ENCODE measurements around the gene IFI27L1.

- TF ChIP-seq, protein P1, sequence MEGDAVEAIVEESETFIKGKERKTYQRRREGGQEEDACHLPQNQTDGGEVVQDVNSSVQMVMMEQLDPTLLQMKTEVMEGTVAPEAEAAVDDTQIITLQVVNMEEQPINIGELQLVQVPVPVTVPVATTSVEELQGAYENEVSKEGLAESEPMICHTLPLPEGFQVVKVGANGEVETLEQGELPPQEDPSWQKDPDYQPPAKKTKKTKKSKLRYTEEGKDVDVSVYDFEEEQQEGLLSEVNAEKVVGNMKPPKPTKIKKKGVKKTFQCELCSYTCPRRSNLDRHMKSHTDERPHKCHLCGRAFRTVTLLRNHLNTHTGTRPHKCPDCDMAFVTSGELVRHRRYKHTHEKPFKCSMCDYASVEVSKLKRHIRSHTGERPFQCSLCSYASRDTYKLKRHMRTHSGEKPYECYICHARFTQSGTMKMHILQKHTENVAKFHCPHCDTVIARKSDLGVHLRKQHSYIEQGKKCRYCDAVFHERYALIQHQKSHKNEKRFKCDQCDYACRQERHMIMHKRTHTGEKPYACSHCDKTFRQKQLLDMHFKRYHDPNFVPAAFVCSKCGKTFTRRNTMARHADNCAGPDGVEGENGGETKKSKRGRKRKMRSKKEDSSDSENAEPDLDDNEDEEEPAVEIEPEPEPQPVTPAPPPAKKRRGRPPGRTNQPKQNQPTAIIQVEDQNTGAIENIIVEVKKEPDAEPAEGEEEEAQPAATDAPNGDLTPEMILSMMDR (IDR thresholded peaks at IDR 0.05 in 4 of 5, conservative IDR thresholded peaks at IDR 0.05 in 1 of 5), result no peak
- no peak for TF ChIP-seq POLR2A (IDR thresholded peaks at IDR 0.05)
These were observed 40.9 kb upstream of the IFI27L1 start for GRCh38 chr14:94040247-94040646.
